ENCODE data around the gene UBAC2.

The UBAC2 gene

GRCh38 chr13:99421758-99422585 lies 221.3 kb downstream of the UBAC2 start:
- no peak for DNase-seq

GRCh38 chr13:99422586-99423220 lies 222.0 kb downstream of the UBAC2 start:
- no peak for DNase-seq

GRCh38 chr13:99425485-99426341 lies 225.1 kb downstream of the UBAC2 start:
- DNase-seq, result no peak

GRCh38 chr13:99426426-99426825 lies 225.8 kb downstream of the UBAC2 start:
- no peak for DNase-seq

GRCh38 chr13:99429670-99430069 lies 229.0 kb downstream of the UBAC2 start:
- no peak for DNase-seq

GRCh38 chr13:99431927-99432608 lies 231.4 kb downstream of the UBAC2 start:
- no peak for DNase-seq

GRCh38 chr13:99432609-99433542 lies 232.2 kb downstream of the UBAC2 start:
- DNase-seq, result peak; percentile 33

- DNase-seq, result no peak
Measured at GRCh38 chr13:99433543-99434075, 233.0 kb downstream of the UBAC2 start.

- DNase-seq, result no peak
Measured at GRCh38 chr13:99434258-99434788, 233.7 kb downstream of the UBAC2 start.

GRCh38 chr13:99435116-99435515 lies 234.5 kb downstream of the UBAC2 start:
- no peak for DNase-seq

- no peak for DNase-seq
Measured at GRCh38 chr13:99435998-99436397, 235.3 kb downstream of the UBAC2 start.

Measured in SHP77 treated with DMSO at 0.1 percent for 48 hours (cell line).